Mononuclear cell (primary cell): ENCODE data around the gene KCTD5. TPM values are rescaled to one million over a fixed set of nuclear protein-coding genes. Genes with fewer than 3 reads are reported as not detected.

Experiments
- H3K27me3 ChIP-seq: 2 replicates; pipeline ENCODE4 v1.6.0; 2011; ENCODE audit warnings: low read length, control low read depth; ENCODE audit not compliant: insufficient read depth
- H3K4me1 ChIP-seq: 2 replicates; pipeline ENCODE4 v1.5.1; 2011; ENCODE audit warnings: mild to moderate bottlenecking, low read length, control low read depth; ENCODE audit not compliant: insufficient read depth
- H3K4me3 ChIP-seq: 2 replicates; pipeline ENCODE4 v1.5.1; 2011; ENCODE audit warnings: mild to moderate bottlenecking, low read length, moderate library complexity
- H3K9me3 ChIP-seq: 2 replicates; pipeline ENCODE4 v1.5.1; 2011; ENCODE audit warnings: low read depth, mild to moderate bottlenecking, control low read depth, low read length
- total RNA-seq: library from RNA; depleted of rRNA; stranded (reverse); fragments of >200 nt; gene quantifications from one replicate; pipeline ENCODE4 v1.2.3, GENCODE V29; 2012

KCTD5 gene
- total RNA-seq, 1 donor, result 17.7 TPM

DNA sequence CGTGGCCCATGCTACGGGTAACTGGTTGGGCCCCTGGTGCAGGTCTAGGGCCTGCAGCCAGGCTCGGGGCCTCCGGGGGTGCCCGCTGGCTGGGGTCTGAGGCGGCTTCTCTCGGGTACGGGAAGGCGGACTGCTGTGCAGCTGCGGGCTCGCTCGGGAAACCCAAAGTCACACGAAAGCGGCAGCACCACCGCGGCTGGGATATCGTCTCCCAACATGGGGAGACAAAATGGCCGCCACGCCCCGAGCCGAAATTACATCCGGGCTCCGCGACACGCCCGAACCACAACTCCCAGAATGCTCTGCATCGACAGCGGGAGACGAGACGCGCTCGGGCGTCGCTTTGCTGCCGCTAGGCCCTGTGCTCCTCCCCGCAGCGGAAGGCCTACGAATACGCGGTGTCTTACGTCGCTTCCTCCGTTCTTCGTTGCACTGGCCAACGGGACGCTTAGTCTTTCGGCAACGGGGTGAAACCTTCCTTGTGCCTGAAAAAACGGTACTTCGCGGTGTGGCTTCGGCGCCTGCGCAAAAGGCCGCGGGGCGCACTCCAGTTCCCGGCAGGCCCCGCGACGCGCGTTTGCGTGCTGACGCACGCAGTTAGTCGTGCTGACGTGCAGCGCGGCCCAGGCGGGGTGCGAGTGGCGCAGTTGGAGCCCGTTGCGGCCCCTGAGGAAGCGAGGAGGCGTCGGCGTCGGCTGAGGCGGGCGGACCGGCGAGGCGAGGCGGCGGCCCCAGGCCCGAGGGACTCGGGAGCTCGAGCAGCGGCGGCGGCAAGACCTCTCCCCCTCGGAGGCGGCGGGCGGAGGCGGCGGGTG lies 69.9 kb downstream of the KCTD5 start, which contains the start of gene SRRM2:
Gene SRRM2 (plus strand): TSS at position 604 of the 815 bp plus-strand sequence. CDS start 3,727 bp downstream, outside the sequence.
- peak within 1 kb of the TSS; percentile 76 for H3K4me3 ChIP-seq
- H3K4me1 ChIP-seq, result peaks cover 47% of the 10 kb centered on the region
- no peaks in the 10 kb centered on the region for H3K9me3 ChIP-seq
- no peaks in the 10 kb centered on the region for H3K27me3 ChIP-seq

DNA sequence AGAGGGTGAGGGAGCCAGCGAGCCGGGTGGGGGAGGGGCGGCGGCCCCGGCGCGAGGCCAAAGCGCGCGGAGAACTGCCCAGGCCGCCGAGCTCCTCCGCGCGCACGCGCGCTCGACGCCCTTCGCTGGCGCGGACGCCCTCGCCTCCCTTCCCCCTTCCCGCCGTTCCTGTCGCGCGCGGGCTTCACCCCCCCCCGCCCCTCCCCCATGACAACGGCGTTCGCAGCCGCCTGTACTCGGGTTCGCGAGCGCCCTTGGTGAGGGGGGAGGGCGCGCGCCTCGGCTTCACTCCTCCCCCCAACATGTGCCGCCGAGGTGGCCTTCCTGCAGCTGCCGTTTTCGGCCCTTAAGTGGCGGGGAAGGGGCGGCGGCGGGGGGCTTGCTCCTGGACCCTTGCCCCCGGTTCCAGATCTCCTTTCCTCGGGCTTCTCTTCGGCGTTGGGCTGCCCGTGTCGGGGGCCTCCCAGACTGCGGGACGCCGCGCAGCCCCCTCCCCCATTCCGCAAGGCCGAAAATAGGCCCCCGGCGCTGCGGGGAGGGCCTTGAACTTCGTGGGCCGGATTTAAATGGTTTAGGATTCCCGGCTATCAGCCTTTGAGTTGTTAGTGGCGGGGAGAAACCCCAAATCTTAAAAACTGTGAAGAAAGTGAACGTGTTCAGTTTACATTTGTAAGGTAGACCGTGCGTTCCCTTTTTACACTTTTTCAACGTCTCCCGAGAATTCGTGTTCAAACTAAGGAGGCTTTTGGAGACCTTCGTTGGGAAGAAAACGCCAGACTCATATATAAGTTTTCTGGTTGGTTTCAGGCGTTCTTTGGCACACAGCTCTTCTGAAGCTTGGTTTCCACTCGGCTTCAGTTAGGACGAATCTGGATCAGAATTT lies 70.8 kb downstream of the KCTD5 start:
- Histone ChIP-seq H3K27me3 (no peaks in the 10 kb centered on the region), H3K9me3 (no peaks in the 10 kb centered on the region), H3K4me3 (peak overlapping the region; percentile 76), H3K4me1 (peaks cover 47% of the 10 kb centered on the region)

DNA sequence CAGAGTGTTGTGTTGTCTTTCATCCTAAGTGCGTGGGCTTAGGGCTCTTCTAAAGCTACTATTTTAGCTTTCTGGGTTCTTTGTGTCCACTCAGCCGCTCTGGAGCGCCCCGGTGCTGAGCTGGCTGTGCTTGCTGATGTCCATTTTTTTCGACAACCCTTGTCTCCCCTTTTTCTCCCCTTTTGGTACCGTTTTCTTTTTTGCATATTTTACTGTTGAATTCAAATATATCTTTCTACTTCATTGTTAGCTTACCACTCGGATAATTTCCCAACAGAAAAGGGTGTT lies 71.4 kb downstream of the KCTD5 start:
- no peaks in the 10 kb centered on the region for H3K27me3 ChIP-seq
- no peaks in the 10 kb centered on the region for H3K9me3 ChIP-seq
- peaks cover 47% of the 10 kb centered on the region for H3K4me1 ChIP-seq
- H3K4me3 ChIP-seq, result peak overlapping the region; percentile 76

DNA sequence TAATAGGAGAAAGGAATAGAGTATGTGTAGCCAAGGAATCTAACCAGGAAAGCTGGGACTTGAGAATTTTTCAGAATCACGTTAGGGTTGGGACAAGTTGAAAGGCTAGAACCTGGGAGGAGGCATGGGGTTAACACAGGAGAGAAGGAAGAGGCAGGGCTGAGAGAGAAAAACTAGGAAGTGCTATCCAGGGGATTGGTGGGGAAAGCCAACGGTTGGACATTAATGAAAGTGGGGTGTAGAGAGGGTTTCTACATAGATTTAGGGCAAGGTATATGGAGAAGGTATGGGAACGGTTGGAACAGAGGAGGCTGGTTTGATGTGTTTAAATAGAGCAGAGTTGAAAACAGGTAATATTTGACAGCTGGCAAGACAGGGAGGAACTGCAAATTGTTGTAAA lies 72.8 kb downstream of the KCTD5 start:
- no peak overlapping the region for H3K4me3 ChIP-seq
- no peaks in the 10 kb centered on the region for H3K27me3 ChIP-seq
- H3K4me1 ChIP-seq, result peaks cover 47% of the 10 kb centered on the region
- H3K9me3 ChIP-seq, result no peaks in the 10 kb centered on the region

DNA sequence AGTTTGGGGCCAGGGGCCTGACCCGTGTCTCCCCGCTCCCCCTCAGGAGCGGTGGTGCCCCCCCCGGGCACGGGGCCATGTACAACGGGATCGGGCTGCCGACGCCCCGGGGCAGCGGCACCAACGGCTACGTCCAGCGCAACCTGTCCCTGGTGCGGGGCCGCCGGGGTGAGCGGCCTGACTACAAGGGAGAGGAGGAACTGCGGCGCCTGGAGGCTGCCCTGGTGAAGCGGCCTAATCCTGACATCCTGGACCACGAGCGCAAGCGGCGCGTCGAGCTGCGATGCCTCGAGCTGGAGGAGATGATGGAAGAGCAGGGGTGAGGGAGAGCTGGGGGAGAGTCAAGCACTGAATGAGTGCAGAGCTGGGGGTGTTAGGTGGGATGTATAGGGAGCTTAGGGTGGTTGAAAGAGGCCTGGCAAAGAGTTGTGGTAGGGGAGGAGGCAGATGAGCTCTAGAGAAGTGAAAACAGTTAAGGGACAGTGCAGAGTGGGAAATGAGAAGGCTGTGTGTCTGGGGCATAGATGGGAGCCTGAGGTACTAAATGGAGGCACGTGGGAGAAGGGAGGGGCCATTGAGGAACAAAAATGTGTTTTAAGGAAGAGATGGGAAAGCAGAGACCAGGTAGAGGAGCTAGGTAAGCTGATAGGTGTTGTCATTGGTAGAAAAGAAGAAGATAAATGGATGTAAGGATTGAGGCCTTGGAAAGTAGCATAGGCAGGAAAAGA lies 74.1 kb downstream of the KCTD5 start:
- H3K9me3 ChIP-seq, result no peaks in the 10 kb centered on the region
- peaks cover 41% of the 10 kb centered on the region for H3K4me1 ChIP-seq
- no peak overlapping the region for H3K4me3 ChIP-seq
- H3K27me3 ChIP-seq, result no peaks in the 10 kb centered on the region

DNA sequence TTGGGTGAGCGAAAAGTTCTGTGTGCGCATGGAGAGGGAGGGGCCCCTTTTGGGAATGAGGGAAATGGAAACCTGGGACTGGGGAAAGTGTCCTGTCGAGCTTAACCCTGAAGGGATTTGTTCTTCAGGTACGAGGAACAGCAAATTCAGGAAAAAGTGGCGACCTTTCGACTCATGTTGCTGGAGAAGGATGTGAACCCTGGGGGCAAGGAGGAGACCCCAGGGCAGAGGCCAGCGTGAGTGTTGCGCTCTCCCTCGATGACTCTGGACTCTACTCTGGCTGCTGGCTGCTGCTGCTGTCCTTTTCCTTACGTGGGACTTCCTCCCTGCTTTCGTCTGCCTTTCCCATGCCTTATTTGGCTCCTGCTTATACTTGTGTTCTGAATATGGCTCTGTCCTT lies 75.0 kb downstream of the KCTD5 start:
- no peaks in the 10 kb centered on the region for H3K27me3 ChIP-seq
- peaks cover 34% of the 10 kb centered on the region for H3K4me1 ChIP-seq
- H3K4me3 ChIP-seq, result no peak overlapping the region
- H3K9me3 ChIP-seq, result no peaks in the 10 kb centered on the region

Other genes with a start within 250 kb of the KCTD5 start
- gene TEDC2, start 222.4 kb upstream of the KCTD5 start, total RNA-seq, result not detected
- not detected for gene NTN3, start 211.2 kb upstream of the KCTD5 start, total RNA-seq
- gene TBC1D24, start 207.4 kb upstream of the KCTD5 start, total RNA-seq, result 2.1 TPM
- 61.2 TPM for gene ATP6V0C, start 168.6 kb upstream of the KCTD5 start, total RNA-seq
- 49.7 TPM for gene AMDHD2, start 162.2 kb upstream of the KCTD5 start, total RNA-seq
- gene CEMP1, start 151.1 kb upstream of the KCTD5 start, total RNA-seq, result 0.10 TPM
- 36.9 TPM for gene PDPK1, start 144.5 kb upstream of the KCTD5 start, total RNA-seq
- gene PRSS27, start 37.7 kb downstream of the KCTD5 start, total RNA-seq, result 0.10 TPM
- 195 TPM for gene SRRM2, start 70.1 kb downstream of the KCTD5 start, total RNA-seq
- 92.6 TPM for gene ELOB, start 94.8 kb downstream of the KCTD5 start, total RNA-seq
- not detected for gene PRSS33, start 105.0 kb downstream of the KCTD5 start, total RNA-seq
- not detected for gene PRSS41, start 115.9 kb downstream of the KCTD5 start, total RNA-seq
- gene PRSS21, start 134.7 kb downstream of the KCTD5 start, total RNA-seq, result not detected
- 1.2 TPM for gene ZG16B, start 147.8 kb downstream of the KCTD5 start, total RNA-seq
- 0.21 TPM for gene PRSS22, start 175.6 kb downstream of the KCTD5 start, total RNA-seq
- gene FLYWCH2, start 200.7 kb downstream of the KCTD5 start, total RNA-seq, result 8.1 TPM
- gene FLYWCH1, start 229.4 kb downstream of the KCTD5 start, total RNA-seq, result 15.7 TPM